ENCODE data around the gene ABCB9. TPM values are rescaled to one million over a fixed set of nuclear protein-coding genes. Genes with fewer than 3 reads are reported as not detected.

Gene ABCB9
- total RNA-seq, 1 experiment from 2014 or later: 4.6 TPM

- H3K4me2 ChIP-seq (ENCODE audit: insufficient read depth, insufficient read length, low read length): no peak overlapping the region
- Mint-ChIP-seq H3K4me1 (peaks cover 11 to 32% of the 10 kb centered on the region in 2 experiments), H3K27ac (peak overlapping the region in 1 of 3 experiments; percentile 78; a peak in 4 of 7 replicates), H3K9me3 (no peaks in the 10 kb centered on the region), H3K27me3 (ENCODE audit: low read depth) (no peaks in the 10 kb centered on the region), H3K4me3 (peak overlapping the region in 1 of 2 experiments; percentile 29; a peak in 1 of 5 replicates), H3K36me3 (ENCODE audit: insufficient read depth in 1 of 3, low read depth in 3 of 3) (peaks cover 0 to 15% (median 8%) of the 10 kb centered on the region in 3 experiments; a peak in 3 of 7 replicates)
- H3K23ac ChIP-seq (ENCODE audit: insufficient read length, low read depth, low read length): no peak overlapping the region
- no peak overlapping the region for H4K8ac ChIP-seq (replicated peaks; ENCODE audit: insufficient read length, low read depth, low read length)
- no peak overlapping the region for H2AFZ ChIP-seq (ENCODE audit: low read length)
- no peak overlapping the region for H4K5ac ChIP-seq (ENCODE audit: insufficient read length, low read depth, low read length)
- peaks cover 12% of the 10 kb centered on the region for H3K23me2 ChIP-seq (ENCODE audit: insufficient read length, low read depth, low read length, poor library complexity, severe bottlenecking)
- no peaks in the 10 kb centered on the region for H3K79me2 ChIP-seq (ENCODE audit: insufficient read depth, low read length)
- H3K4me1 ChIP-seq (ENCODE audit: insufficient read depth, low read length): peaks cover 8% of the 10 kb centered on the region; the same call in 1 of the 2 replicates
- H2BK20ac ChIP-seq (ENCODE audit: low read depth, low read length, poor library complexity, severe bottlenecking): no peak overlapping the region
- no peak overlapping the region for H3K9ac ChIP-seq (ENCODE audit: extremely low read depth, insufficient read length, low read length)
- no peak overlapping the region for H2BK12ac ChIP-seq (ENCODE audit: insufficient read length, low read depth, low read length)
- H3K14ac ChIP-seq (ENCODE audit: insufficient read depth, low read length): no peak overlapping the region
- H2BK5ac ChIP-seq (ENCODE audit: insufficient read length, low read length): no peak overlapping the region
- H3K27me3 ChIP-seq (ENCODE audit: insufficient read depth, low read length): no peaks in the 10 kb centered on the region
- H4K91ac ChIP-seq (ENCODE audit: insufficient read length, low read depth, low read length): no peak overlapping the region
- no peaks in the 10 kb centered on the region for H4K20me1 ChIP-seq (ENCODE audit: control insufficient read depth, insufficient read depth, insufficient read length)
- no peak overlapping the region for H3K56ac ChIP-seq (ENCODE audit: insufficient read length, low read depth, low read length)
- H2BK15ac ChIP-seq (ENCODE audit: low read depth, low read length): no peak overlapping the region
- no peaks in the 10 kb centered on the region for H3K9me3 ChIP-seq (ENCODE audit: control insufficient read depth, low read depth, low read length)
- H3K18ac ChIP-seq (ENCODE audit: insufficient read length, low read depth, low read length): no peak overlapping the region
- WGBS (ENCODE audit: extremely low coverage, insufficient read length, low lambda C conversion rate): no CpG with 5 or more reads among the region's 9 CpGs
- H3K79me1 ChIP-seq (ENCODE audit: insufficient read depth, low read depth, low read length, poor library complexity, severe bottlenecking): no peaks in the 10 kb centered on the region
- H3K4ac ChIP-seq (ENCODE audit: low read depth, low read length): no peak overlapping the region
- no peak for DNase-seq
- no peak overlapping the region for H3T11ph ChIP-seq (ENCODE audit: low read length)
- TF ChIP-seq CTCF (conservative IDR thresholded peaks at IDR 0.05): no peak
- H2BK120ac ChIP-seq (ENCODE audit: low read depth, low read length, poor library complexity, severe bottlenecking): no peak overlapping the region
- H3K27ac ChIP-seq (ENCODE audit: insufficient read length, low read depth, low read length): no peak overlapping the region
- H2AK5ac ChIP-seq (ENCODE audit: insufficient read length, low read length): no peak overlapping the region
These were observed 17.7 kb upstream of the ABCB9 start for GRCh38 chr12:122983789-122984515.
